Nucleus accumbens (tissue), 56 donors: ENCODE measurements around the gene VPS26B.
"Not testable (repeated sequence)": the region's sequence is repeated elsewhere in the genome, so short reads cannot be mapped to it uniquely, and the experiment has no call there.

Experiments
- DNase-seq, 56 donors: peaks; one replicate each; lab custom pipeline; 2025; lab: John Stamatoyannopoulos, UW

The VPS26B gene

GRCh38 chr11:134276396-134277182, 52.1 kb downstream of the VPS26B start:
- DNase-seq, result peak in 2 of 56 donors; percentile 15 to 26

GRCh38 chr11:134277183-134278001, 52.9 kb downstream of the VPS26B start:
- DNase-seq, result no peak

DNA sequence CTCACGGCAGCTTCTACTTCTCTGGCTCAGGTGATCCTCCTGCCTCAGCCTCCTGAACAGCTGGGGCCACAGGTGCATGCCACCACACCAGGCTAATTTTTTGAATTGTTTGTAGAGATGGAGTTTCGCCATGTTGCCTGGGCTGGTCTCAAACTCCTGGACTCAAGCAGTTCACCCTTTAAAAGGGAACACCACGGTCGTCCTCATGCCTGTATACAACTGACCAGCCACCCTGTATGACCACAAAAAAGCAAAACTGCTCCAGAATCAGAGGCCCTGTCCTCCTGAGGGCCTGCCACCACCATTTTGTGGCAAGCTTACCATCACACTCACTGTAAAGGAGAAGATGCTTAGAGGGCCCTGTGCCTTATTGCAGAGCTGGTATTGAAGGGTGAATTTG, 53.9 kb downstream of the VPS26B start:
- no peak for DNase-seq

- not testable (repeated sequence) for DNase-seq
Measured at GRCh38 chr11:134281635-134282034, 57.2 kb downstream of the VPS26B start.

DNA sequence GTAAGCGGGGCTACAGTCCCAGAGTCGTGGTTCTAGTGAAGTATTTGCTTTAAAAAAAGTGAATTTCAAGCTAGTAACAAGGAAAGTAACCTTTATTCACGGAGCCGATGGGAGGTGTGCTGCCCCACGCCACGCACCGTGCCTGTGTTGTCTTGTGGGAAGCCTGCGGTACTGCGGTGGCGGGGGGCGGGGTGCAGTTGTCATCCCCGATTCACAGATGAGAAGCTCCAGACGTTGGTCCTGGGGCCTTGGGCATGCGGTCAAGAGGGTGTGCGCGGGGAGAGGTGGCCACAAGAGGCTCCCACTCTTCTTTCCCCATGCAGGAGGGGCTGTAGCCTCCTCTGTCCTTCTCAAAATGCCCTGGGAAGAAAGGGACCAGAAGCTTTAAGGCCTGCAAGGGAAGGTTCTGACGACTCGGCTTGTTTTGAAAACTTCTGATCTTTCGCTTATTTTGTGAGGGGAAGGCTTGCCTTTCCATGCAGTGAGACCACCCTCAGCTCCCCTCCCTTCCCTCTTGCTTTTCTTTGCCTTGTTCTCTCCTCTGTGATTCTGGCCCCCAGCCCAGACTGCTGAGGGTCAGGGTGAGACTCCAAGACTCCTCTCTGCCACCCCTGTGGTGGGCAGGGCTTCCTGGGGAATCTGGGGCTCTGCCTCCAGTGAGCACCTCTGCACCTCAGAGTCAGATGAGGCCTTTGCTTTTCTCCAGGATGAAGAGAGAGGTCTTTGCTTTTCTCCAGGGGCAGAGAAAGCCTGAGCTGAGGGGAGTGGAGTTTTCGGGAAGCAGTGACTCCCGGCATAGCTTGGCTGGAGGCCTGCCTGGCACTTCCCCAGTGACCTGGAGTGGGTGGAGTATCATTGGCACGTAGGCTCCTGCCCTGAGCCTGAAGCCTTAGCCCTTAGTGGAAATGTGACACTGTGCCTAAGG, 57.9 kb downstream of the VPS26B start:
- DNase-seq, result no peak

DNA sequence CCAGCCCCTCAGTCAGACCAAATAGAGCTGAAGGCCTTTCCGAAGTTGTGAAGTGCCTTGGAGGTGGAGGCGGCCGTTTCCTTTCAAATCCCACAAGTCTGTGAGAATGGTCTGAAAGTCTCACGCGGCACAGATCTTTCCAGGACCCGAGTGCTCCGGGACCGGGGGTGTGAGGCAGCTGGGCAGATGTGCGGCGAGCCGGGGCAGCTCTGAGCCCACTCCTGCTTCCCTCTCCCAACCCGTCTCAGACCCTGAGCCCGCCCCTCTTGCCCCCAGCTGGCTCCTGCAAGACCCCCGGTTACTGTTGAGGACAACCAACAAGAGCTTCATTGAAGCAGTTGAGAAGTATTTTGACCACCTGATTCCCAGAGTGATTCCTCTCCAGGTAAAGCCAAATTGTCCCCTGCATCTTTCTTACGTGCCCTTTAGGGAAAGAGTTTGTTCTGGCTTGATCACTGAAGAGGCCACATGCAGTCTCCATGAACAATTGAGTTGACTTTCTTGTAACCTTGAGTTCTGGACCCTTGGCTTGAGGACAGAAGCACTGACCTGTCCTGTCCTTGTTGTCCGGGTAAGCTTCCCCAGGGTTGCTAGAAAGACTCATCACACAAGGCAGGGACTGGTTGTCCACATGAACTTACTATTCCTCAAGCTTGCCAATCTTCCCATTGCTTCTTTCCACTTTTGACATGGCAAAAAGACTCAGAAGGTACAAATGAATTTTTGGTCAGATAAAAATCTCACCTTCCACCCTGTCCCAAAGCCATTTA, 59.2 kb downstream of the VPS26B start:
- DNase-seq, result no peak

- not testable (repeated sequence) for DNase-seq
Measured at GRCh38 chr11:134284349-134284748, 59.9 kb downstream of the VPS26B start.

GRCh38 chr11:134287561-134287960, 63.1 kb downstream of the VPS26B start:
- no peak for DNase-seq

GRCh38 chr11:134288486-134288885, 64.0 kb downstream of the VPS26B start:
- no peak for DNase-seq

DNA sequence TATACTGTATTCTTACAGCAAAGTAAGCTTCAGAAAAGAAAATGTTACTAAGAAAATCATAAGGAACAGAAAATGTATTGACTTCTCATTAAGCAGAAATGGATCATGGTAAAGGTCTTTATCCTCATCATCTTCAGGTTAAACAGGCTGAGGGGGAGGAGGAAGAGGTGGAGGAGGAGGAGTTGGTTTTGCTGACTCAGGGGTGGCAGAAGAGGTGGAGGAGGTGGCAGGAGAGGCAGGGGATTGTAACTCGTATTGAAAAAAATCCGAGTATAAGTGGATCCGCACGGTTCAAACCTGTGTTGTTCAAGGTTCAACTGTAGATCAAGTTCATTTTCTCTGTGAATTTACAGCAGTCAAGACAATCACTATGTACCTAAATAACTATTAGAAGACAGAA, 64.7 kb downstream of the VPS26B start:
- no peak for DNase-seq

DNA sequence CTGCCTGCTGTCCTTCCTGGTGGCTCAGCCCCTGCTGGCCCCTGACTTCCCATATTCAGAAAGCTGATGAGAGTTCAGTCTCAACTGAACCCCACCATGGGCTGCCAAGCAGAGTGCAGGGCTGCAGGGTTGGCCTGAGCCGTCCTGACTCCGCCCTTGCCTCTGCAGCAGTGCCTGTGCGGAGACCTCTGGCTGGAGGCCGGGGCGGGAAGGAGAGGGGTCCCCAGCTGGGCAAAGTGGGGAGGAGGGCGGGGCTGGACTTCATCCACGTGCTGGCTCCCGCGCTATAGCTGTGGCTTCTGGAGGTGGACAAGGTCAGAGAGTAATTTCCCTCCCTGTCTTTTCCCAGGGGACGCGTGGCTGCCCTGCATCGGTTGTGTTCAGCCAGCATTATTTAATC, 65.3 kb downstream of the VPS26B start:
- no peak for DNase-seq

GRCh38 chr11:134290646-134291045, 66.2 kb downstream of the VPS26B start:
- no peak for DNase-seq

GRCh38 chr11:134291196-134291595, 66.7 kb downstream of the VPS26B start:
- DNase-seq, result no peak

DNA sequence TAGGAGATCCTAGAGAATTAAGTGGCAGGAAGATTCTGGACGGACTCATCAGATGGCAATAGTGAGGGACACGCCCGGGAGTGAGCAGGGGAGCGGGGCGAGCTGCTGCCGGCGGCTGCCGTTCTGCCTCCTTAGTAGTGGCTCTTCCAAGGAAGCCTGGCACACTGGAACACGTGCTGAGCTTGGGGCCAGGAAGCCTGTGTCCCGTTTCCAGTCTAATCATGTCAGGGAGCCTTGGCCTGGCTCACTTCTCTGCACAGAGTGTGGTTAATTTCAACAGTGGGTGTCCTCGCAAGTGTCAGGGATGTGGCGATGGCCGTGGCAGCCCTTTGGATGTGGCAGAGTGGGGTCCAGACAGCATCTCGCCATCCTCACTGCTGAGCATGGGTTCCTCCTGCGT, 68.2 kb downstream of the VPS26B start:
- no peak for DNase-seq

DNA sequence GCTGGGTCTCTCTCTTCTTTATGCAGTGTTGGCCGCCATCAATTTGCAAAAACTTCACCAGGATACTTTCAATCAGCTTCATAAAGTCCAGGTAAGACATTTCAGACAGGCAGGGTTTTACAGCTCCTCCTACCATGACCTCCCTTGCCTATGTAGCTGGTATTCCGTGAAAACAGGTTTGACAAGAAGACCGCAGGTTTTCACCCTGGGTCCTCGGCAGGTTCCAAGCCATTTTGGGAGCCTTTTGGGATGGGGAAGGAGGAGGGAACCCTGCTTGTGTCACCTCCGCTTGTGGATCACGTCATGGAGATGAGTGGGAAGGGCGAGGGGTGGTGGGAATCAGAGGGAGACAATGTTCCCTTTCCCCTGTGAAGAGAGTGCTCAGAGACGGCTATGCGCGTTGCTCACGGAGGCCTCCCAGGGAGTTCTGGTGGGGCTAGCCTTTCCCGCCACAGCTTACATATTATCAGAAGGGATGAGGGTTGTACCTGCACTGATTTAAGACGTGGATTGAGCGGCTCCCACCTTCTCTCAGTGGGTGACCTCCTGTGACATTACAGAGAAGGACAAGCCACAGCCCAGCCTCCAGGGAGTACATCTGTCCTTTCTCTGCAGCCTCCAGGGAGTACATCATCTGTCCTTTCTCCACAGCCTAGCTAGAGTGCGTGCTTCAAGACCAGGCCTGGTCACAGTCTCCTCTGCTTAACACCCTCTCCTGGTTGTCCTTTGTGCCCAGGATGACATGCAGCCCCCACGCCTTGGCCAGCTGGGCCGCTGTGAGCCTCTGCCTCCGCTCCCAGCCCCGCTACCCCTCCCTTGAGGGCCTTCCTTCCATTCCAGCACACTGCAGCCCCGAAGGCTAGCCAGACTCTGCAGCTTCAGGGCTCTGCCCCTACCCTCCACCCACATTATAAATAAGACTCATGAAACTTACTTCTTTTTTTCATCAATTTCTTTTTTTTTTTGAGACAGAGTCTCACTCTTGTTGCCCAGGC, 68.9 kb downstream of the VPS26B start:
- no peak for DNase-seq

- no peak for DNase-seq
Measured at GRCh38 chr11:134294664-134295063, 70.2 kb downstream of the VPS26B start.
